ENCODE data around the gene AHSP. TPM values are rescaled to one million over a fixed set of nuclear protein-coding genes. Genes with fewer than 3 reads are reported as not detected.

The AHSP gene
- total RNA-seq: not detected in 2 replicates

GRCh38 chr16:31527734-31528274 is at the start of gene AHSP:
Gene AHSP (plus strand): TSS chr16:31527900. CDS start chr16:31528140, 240 bp downstream.

DNA sequence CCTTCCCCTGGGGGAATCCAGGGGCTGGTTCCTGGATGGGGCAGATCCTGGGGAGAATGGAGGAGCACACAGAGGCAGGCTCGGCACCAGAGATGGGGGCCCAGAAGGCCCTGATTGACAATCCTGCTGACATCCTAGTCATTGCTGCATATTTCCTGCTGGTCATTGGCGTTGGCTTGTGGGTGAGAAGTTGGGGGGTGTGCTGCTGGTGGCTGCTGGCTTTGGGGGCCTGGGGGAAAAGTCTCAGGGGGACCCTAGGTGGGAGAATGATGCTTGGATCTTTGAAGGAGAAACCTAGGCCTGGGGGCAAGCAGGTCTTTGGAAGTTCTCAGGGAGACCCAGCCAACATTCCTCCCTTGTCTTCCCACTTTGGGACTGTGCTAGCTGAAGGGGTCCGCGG is 44.6 kb upstream of the AHSP start, which contains the start of gene SLC5A2:
Gene SLC5A2, plus strand, starts transcription at position 43 of the 400 bp plus-strand sequence. Its CDS starts 14 bp downstream, at position 57.

GRCh38 chr16:31507929-31508705 is 19.6 kb upstream of the AHSP start, which contains the start of gene RUSF1:
Gene RUSF1 (minus strand): TSS chr16:31508391. CDS start chr16:31508373, 18 bp downstream.

Other genes starting within 250 kb of the AHSP start
- gene ITGAX, start 172.7 kb upstream of the AHSP start, total RNA-seq: not detected in 2 replicates
- gene ITGAD, start 134.6 kb upstream of the AHSP start, total RNA-seq: not detected in 2 replicates
- not detected in 2 replicates for gene COX6A2, start 99.5 kb upstream of the AHSP start, total RNA-seq
- 0.65 TPM in 1 of 2 replicates, not detected in the other for gene ZNF843, start 85.1 kb upstream of the AHSP start, total RNA-seq
- gene ARMC5, start 68.4 kb upstream of the AHSP start, total RNA-seq: 13.2 and 15.1 TPM in 2 replicates
- 72.3 and 119 TPM in 2 replicates for gene TGFB1I1, start 55.7 kb upstream of the AHSP start, total RNA-seq
- gene SLC5A2, start 44.8 kb upstream of the AHSP start, total RNA-seq: not detected in 2 replicates
- gene RUSF1, start 19.5 kb upstream of the AHSP start, total RNA-seq: 48.9 and 65.9 TPM in 2 replicates